Liver (tissue), 9 donors: Measurements from ENCODE around the gene CENPC. TPM values are rescaled to one million over a fixed set of nuclear protein-coding genes. Genes with fewer than 3 reads are reported as not detected.

Experiments used
- DNase-seq: peaks from one replicate; pipeline ENCODE4 v3.0.0-alpha.2; 2017; ENCODE audit warnings: low spot score
- H3K27ac ChIP-seq, 2 donors: one replicate each; pipeline ENCODE4 v1.7.0; 2013; ENCODE audit warnings: inconsistent platforms in 2 of 2, low read length in 2 of 2, control low read depth in 1 of 2, low read depth in 1 of 2, mild to moderate bottlenecking in 1 of 2
- H3K27me3 ChIP-seq, 4 donors: one replicate each; pipeline versions ENCODE4 v1.6.1 to v1.7.0; 2013; ENCODE audit warnings: low read length in 3 of 4, inconsistent platforms in 1 of 4, mild to moderate bottlenecking in 1 of 4, moderate library complexity in 1 of 4; ENCODE audit not compliant: control insufficient read depth in 4 of 4, insufficient read depth in 4 of 4
- H3K36me3 ChIP-seq, 4 donors: one replicate each; pipeline versions ENCODE4 v1.6.1 to v1.7.0; 2013; ENCODE audit warnings: low read length in 3 of 4, mild to moderate bottlenecking in 3 of 4, low read depth in 1 of 4, moderate library complexity in 1 of 4; ENCODE audit not compliant: control insufficient read depth in 4 of 4, insufficient read depth in 3 of 4
- H3K4me1 ChIP-seq, 4 donors: one replicate each; pipeline versions ENCODE4 v1.6.1 to v1.7.0; 2013; ENCODE audit warnings: low read length in 3 of 4, mild to moderate bottlenecking in 3 of 4, moderate library complexity in 1 of 4; ENCODE audit not compliant: control insufficient read depth in 4 of 4, insufficient read depth in 4 of 4
- H3K4me3 ChIP-seq, 3 donors: one replicate each; pipeline versions ENCODE4 v1.6.1 to v1.7.0; 2013; ENCODE audit warnings: low read length in 3 of 3, control low read depth in 1 of 3, low read depth in 1 of 3, mild to moderate bottlenecking in 1 of 3
- H3K9ac ChIP-seq, 2 donors: one replicate each; pipeline ENCODE4 v1.7.0; 2013; ENCODE audit warnings: low read length in 2 of 2, mild to moderate bottlenecking in 2 of 2, moderate library complexity in 2 of 2, control low read depth in 1 of 2, low read depth in 1 of 2
- H3K9me3 ChIP-seq, 4 donors: one replicate each; pipeline versions ENCODE4 v1.6.1 to v1.7.0; 2013; ENCODE audit warnings: low read length in 3 of 4; ENCODE audit not compliant: control insufficient read depth in 4 of 4
- ATF3 ChIP-seq: IDR thresholded peaks from 2 replicates; pipeline ENCODE4 v1.6.1; 2016; ENCODE audit warnings: antibody characterized with exemption
- CTCF ChIP-seq: fragments of 150-350 bp; IDR thresholded peaks from 2 replicates; pipeline ENCODE4 v1.5.1; 2017; ENCODE audit warnings: improper control_type of control experiment, low read depth, low read length; ENCODE audit not compliant: missing input control
- EGR1 ChIP-seq, 2 donors: IDR thresholded peaks; 2 replicates each; pipeline ENCODE4 v1.6.1; 2016 to 2018; ENCODE audit warnings: antibody characterized with exemption in 2 of 2, low read depth in 2 of 2
- FOXA1 ChIP-seq: IDR thresholded peaks from 2 replicates; pipeline ENCODE4 v1.6.1; 2016; ENCODE audit warnings: antibody characterized with exemption
- FOXA2 ChIP-seq: IDR thresholded peaks from 2 replicates; pipeline ENCODE4 v1.6.1; 2016; ENCODE audit warnings: antibody characterized with exemption
- GABPA ChIP-seq, 2 donors: IDR thresholded peaks in 1 of 2; conservative IDR thresholded peaks in 1 of 2; 2 replicates each; pipeline ENCODE4 v1.6.1; 2016; ENCODE audit warnings: antibody characterized with exemption in 2 of 2, mild to moderate bottlenecking in 1 of 2, moderate library complexity in 1 of 2
- HNF4A ChIP-seq, 2 donors: conservative IDR thresholded peaks; 2 replicates each; pipeline ENCODE4 v1.6.1; 2016; ENCODE audit warnings: antibody characterized with exemption in 2 of 2, mild to moderate bottlenecking in 2 of 2
- HNF4G ChIP-seq: IDR thresholded peaks from 2 replicates; pipeline ENCODE4 v1.6.1; 2016; ENCODE audit warnings: antibody characterized with exemption
- JUND ChIP-seq, 2 donors: IDR thresholded peaks; 2 replicates each; pipeline ENCODE4 v1.6.1; 2016; ENCODE audit warnings: antibody characterized with exemption in 2 of 2
- MAX ChIP-seq: IDR thresholded peaks from 2 replicates; pipeline ENCODE4 v1.6.1; 2016; ENCODE audit warnings: antibody characterized with exemption
- NR2F2 ChIP-seq: IDR thresholded peaks from 2 replicates; pipeline ENCODE4 v1.6.1; 2016; ENCODE audit warnings: antibody characterized with exemption
- RAD21 ChIP-seq, 2 donors: IDR thresholded peaks; 2 replicates each; pipeline ENCODE4 v1.6.1; 2016; ENCODE audit warnings: antibody characterized with exemption in 2 of 2, mild to moderate bottlenecking in 2 of 2
- RXRA ChIP-seq, 2 donors: IDR thresholded peaks; 2 replicates each; pipeline ENCODE4 v1.6.1; 2017 to 2018; ENCODE audit warnings: antibody characterized with exemption in 2 of 2, mild to moderate bottlenecking in 1 of 2
- SP1 ChIP-seq: IDR thresholded peaks from 2 replicates; pipeline ENCODE4 v1.6.1; 2018; ENCODE audit warnings: antibody characterized with exemption, mild to moderate bottlenecking
- TAF1 ChIP-seq: conservative IDR thresholded peaks from 2 replicates; pipeline ENCODE4 v1.6.1; 2016; ENCODE audit warnings: antibody characterized with exemption, mild to moderate bottlenecking
- YY1 ChIP-seq: IDR thresholded peaks from 2 replicates; pipeline ENCODE4 v1.6.1; 2016; ENCODE audit warnings: antibody characterized with exemption, mild to moderate bottlenecking
- ZBTB33 ChIP-seq: IDR thresholded peaks from 2 replicates; pipeline ENCODE4 v1.6.1; 2016; ENCODE audit warnings: antibody characterized with exemption
- WGBS: extraction: QIAGEN DNeasy Blood & Tissue Kit; methylation state at CpG from one replicate; pipeline ENCODE4 v1.1.7; 2013; 5-methylcytosine and 5-hydroxymethylcytosine counted together
- polyA plus RNA-seq, 2 donors: library from polyadenylated mRNA; stranded (reverse) in 1 of 2; unstranded in 1 of 2; fragments of 200-250 nt in 1 of 2; fragments of >200 nt in 1 of 2; fragmentation: Nextera tagmentation in 1 of 2; extraction: Ambion mirVana in 1 of 2; gene quantifications; one replicate each; pipeline versions ENCODE4 v1.2.1 to v1.2.3, GENCODE V29; 2013 to 2015
- total RNA-seq, 2 donors: library from RNA; depleted of rRNA; stranded (reverse); fragments of >200 nt; gene quantifications; one replicate each; pipeline ENCODE4 v1.2.3, GENCODE V29; 2014
- donor health status: healthy.
- donor health status: healthy.
- donor health status: healthy.
- donor health status: healthy.
- donor health status: healthy.

CENPC gene
- total and polyA plus RNA-seq, 4 donors: 1.9 to 14.9 (median 9.6) TPM

DNA sequence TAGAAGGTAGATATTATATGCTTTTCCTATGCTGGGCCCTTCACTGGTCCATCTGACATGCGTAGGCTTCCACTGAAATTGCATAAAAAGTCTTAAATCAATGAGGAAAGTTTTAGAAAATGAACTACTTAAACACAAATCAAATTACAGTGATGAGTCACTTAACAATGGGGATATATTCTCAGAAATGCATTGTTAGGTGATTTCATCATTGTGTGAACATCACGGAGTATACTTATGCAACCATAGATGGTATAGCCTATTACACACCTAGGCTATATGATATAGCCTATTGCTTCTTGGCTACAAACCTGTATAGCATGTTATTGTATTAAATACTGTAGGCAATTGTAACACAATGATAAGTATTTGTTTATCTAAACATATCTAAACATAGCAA is 23.5 kb upstream of the CENPC start:
- TF ChIP-seq HNF4G (no peak), CTCF (no peak), ZBTB33 (no peak), RAD21 (IDR thresholded peaks at IDR 0.05) (no peak), HNF4A (conservative IDR thresholded peaks at IDR 0.05) (no peak), NR2F2 (no peak), JUND (IDR thresholded peaks at IDR 0.05) (no peak), TAF1 (no peak), FOXA1 (no peak)
- H3K27me3 ChIP-seq: no peaks in the 10 kb centered on the region
- 92% methylated on average over 2 of the region's 2 CpGs for WGBS
- H3K4me1 ChIP-seq: no peaks in the 10 kb centered on the region
- H3K27ac ChIP-seq: no peak overlapping the region
- no peaks in the 10 kb centered on the region for H3K36me3 ChIP-seq
- H3K9ac ChIP-seq: no peak overlapping the region
- H3K4me3 ChIP-seq: no peak overlapping the region
- no peaks in the 10 kb centered on the region for H3K9me3 ChIP-seq
- DNase-seq: no peak

- no peak for DNase-seq
- TF ChIP-seq MAX: no peak
- no peak for TF ChIP-seq HNF4G
- TF ChIP-seq RXRA (IDR thresholded peaks at IDR 0.05): no peak
- TF ChIP-seq JUND (IDR thresholded peaks at IDR 0.05): no peak
- no peak for TF ChIP-seq FOXA2
- TF ChIP-seq GABPA (IDR thresholded peaks at IDR 0.05 in 1 of 2, conservative IDR thresholded peaks at IDR 0.05 in 1 of 2): no peak
- TF ChIP-seq TAF1: no peak
- no peak for TF ChIP-seq FOXA1
- TF ChIP-seq NR2F2: no peak
- no peak for TF ChIP-seq ATF3
- no peak for TF ChIP-seq SP1
- TF ChIP-seq EGR1 (IDR thresholded peaks at IDR 0.05; ENCODE audit: low read depth in 2 of 2): no peak
- no peak for TF ChIP-seq ZBTB33
- TF ChIP-seq HNF4A (conservative IDR thresholded peaks at IDR 0.05): no peak
- no peak for TF ChIP-seq YY1
- TF ChIP-seq RAD21 (IDR thresholded peaks at IDR 0.05): no peak
- H3K27me3 ChIP-seq: no peaks in the 10 kb centered on the region
- H3K36me3 ChIP-seq: no peaks in the 10 kb centered on the region
- WGBS: 93% methylated on average over 3 of the region's 3 CpGs
- H3K4me3 ChIP-seq: no peak overlapping the region
- H3K9ac ChIP-seq: no peak overlapping the region
- H3K4me1 ChIP-seq: no peaks in the 10 kb centered on the region
- no peak overlapping the region for H3K27ac ChIP-seq
- no peaks in the 10 kb centered on the region for H3K9me3 ChIP-seq
Observed at GRCh38 chr4:67566335-67566734, 21.0 kb upstream of the CENPC start.
